Effector CD4-positive, alpha-beta T cell (primary cell): ENCODE results near the gene RSPH9.

ENCODE experiments used
- DNase-seq: peaks from one replicate; pipeline ENCODE4 v3.0.0-alpha.2; 2020

Gene RSPH9

GRCh38 chr6:43714311-43715055, 69.6 kb downstream of the RSPH9 start:
- DNase-seq: no peak

GRCh38 chr6:43715056-43715788, 70.4 kb downstream of the RSPH9 start:
- DNase-seq: no peak

GRCh38 chr6:43716099-43716498, 71.3 kb downstream of the RSPH9 start:
- DNase-seq: no peak

GRCh38 chr6:43717389-43717788, 72.6 kb downstream of the RSPH9 start:
- no peak for DNase-seq

GRCh38 chr6:43717822-43718221, 73.0 kb downstream of the RSPH9 start:
- no peak for DNase-seq

- DNase-seq: no peak
Measured at GRCh38 chr6:43718387-43719105, 73.7 kb downstream of the RSPH9 start.

- DNase-seq: no peak
Measured at GRCh38 chr6:43719511-43719910, 74.7 kb downstream of the RSPH9 start.

GRCh38 chr6:43720999-43721398, 76.2 kb downstream of the RSPH9 start:
- no peak for DNase-seq
